Activated naive CD4-positive, alpha-beta T cell treated with Interleukin-2 at 50 U/mL for 16 hours (primary cell): ENCODE measurements around the gene COPZ2.
"Not testable (repeated sequence)": the region's sequence is repeated elsewhere in the genome, so short reads cannot be mapped to it uniquely, and the experiment has no call there.

Experiments
- DNase-seq: peaks from one replicate; pipeline ENCODE4 v3.0.0-alpha.2; 2020

Gene COPZ2

DNA sequence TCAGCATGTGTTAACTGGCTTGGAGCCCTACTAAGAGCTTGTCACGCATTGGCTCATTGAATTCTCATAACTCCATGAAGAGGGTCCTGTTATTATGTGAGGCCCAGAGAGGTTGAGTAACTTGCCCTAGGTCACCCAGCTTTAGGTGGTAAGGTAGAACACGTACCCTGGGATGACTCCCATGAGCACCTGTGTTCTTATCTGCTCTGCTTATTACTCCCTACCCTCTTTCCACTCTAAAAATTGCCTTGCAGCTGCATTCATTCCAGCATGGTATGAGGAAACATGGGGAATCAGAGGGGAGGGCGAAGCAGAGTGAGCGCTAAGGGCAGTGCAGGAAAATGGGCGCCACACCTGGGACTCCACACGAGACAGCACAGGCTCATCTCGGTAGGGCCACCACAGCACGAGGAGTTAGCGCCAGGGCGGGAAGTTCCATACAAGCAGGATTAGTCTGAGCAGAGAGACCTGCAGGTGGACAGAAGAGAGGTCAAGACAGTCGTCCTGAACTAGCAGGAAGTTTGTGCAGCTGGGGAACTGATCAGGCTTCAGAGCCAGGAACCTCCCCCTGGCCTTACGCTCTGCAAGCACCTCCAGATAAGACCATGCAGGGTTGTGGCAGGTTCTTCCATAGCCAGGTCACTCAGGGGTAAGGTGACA, 10.1 kb downstream of the COPZ2 start:
- no peak for DNase-seq

DNA sequence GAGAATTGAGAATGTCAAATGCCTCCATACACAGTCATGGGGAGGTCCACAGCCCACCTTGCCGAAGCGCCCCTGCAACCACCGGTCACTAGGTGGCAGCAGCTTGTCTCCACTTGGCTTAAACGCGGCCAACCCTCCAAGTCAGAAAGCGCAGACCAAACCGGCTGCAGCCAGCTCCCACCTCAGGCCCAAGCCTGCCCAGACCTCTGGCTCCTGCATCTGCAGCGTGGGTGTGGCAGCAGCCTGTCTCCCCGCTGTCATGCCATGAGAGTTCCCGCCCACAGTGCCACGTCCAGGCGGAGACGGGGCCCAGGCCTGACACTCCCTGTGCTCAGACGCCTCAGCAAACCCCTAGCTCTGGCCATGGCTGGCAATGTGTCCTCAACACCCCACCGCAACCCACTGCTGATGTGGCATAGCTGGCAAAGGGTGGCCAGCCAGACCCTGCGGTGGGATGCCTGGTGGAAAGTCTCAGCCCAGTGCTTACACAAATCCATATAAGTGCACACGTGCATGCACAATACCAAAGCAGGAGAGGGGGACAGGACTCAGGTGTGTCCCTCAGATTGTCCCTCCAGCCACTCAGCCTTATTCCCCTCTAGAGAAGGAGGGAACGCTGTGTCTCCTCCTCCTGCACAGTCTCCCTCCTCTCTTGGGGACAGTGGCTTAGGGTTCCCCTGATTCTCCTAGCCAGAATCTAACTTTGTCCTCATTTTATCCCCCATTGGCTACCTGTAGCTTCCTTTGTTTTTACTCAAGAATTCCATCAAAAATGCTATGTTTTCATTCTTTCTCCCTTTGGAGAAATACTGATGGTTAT, 10.9 kb downstream of the COPZ2 start:
- peak; percentile 78 for DNase-seq

DNA sequence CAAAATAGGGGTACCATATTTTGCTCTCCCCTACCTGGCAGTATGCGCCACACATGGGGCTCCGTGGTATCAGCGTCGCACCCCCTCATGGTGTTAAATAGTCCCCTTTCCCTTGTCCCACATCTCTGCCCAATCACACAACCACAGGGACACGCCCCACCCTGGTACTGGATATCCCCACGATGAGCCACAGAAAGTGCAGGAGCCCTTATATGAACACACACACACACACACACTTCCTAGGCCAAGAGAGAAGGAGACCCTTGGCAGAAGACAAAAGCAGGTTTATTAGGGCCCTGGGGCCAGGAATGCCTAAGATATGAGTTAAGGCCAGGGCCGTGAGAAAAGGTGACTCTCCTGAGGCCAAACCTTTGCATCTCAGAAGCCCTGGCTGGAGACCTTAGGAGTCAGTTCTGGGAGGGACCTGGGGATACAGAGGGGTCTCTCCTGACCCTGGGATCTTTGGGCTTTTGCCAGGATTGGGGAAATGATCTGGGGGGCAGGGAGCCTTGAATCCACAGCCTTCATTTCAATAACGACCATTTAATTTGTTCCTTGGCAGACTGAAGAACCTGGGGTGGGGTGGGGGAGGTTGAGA, 11.6 kb downstream of the COPZ2 start:
- DNase-seq = no peak

DNA sequence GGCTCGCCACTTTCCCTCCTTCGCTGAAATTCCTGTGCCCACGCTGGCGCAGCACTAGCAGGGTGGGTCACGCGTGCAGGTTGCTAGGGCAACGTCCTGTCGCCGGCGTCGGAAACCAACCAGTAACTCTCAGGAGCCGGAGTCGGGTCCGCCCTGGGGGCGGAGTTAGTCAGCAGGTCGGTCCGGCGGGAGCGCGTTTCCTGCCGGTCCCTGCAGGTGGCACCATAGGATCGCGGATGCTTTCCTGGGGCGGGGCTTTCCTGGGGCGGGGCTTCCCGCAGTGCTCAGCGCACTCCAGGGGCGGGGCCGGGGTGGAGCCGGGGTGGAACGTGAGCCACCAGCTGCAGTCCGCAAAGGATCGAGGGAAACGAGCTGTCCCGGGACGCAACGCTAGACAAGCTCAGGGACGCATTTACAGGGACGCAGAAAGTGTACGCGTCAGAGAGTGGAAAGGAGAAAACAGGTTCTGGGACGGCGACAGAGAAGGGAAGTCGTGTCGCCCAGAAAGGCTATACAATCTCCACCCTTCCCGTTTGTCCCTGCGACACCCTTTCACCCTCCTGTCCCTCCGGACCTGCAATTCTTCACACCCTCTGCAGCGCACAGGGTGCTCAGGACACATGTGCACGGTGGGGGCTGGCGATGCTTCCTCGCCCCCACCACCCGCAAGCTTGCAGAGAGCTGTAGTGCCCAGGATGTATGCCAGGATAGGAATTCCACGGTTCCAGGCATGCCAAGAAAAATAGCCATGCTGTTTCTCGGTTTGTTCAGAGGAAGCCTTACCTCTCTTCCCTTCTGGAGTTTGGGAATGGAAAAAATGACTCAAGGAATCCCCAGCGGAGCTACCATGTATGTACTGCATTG, 12.3 kb downstream of the COPZ2 start:
- peak; percentile 97 for DNase-seq

DNA sequence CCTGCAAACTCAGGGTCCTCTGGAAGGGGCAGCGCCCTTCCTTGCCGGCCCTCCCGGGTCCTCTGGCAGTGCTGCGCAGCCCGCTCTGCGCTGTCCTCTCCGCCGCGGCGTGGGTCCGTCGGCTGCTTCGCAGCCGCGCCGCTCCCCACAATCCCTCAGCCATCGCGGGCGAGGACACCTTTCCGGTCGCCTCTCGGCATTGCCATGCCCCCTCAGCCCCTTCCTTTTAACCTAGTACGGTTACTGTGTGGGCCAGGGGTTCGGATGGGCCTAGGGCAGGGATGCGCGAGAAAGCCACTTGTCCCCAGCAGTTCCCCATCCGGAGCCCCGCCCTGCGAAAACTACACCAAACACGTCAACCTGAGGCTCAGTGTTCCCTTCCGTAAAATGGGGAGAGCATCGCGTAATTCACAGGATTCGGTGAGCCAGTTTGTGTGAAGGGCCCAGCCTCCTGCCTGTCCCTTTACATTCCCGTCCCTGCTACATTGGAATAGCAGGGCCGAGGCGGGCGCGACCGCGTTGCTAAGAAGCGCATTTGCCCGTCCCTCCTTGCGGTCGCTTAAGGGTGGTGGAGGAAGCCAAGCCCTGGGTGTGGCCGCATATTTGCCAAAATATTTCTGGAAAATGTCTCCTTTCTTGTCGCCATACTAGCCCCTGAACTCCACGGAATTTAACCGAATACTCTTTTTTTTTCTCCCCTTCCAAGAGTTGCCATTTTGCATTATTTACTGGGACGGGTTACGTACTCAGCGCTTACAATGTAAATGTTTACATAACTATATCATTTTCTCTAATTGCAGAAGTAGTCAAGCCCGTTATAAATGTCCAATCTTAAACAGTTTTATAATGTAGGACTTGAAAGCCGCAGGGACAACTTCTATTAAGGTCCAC, 13.2 kb downstream of the COPZ2 start:
- peak; percentile 59 for DNase-seq

DNA sequence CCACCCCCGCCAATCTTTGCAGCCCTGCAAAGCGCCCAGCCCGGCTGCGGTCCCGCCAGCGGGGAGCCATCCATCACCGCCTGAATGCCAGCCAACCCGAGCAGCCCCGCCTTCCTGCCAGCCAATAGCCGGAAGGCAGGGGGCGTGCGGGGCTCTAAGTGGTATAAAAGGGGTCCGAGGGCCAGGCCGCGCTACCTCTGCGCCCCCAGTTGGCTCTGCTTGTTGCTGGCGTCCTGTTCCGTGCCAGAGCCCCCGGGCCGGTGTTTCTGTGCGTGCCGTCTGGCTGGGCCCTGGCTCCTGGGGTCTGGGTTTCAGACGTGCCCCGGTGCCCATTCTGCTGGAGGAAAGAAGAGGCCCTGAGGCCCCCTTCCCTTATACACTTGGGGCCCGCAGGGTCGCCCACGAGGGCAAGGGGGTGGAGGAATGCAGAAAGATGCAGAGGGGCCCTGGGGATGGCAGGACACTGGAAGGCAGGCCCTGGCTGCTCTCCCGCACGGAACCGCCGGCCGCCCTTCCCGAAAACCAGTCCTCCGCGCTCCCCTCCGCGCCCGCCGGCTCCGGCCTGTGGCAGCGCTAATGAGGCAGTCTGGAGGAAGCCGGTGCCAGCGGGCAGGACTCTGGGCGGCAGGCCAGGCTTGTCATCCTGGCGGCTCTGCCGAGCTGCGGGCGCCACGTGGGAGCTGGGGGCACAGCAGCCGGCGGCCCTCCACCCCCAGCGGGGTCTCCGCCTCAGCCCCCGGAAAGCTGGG, 14.0 kb downstream of the COPZ2 start:
- peak; percentile 49 for DNase-seq

DNA sequence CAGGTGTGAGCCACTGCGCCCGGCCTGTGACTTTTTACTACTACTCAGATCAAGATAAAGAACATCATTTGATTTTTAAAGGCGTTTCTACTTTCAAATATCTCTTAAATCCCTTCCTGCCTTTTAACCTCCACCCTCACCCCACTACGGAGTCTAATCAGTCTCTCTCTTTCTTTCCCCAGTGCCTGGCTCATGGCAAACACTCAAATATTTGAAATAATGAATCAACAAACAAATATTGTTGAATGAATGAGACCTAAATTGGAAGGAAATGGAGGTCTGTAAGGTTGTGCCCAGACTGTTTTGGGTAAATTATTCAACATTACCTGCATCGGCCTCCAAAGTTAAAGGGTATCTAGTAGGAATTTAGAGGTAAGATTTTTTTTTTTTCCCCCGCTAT, 14.7 kb downstream of the COPZ2 start:
- DNase-seq = no peak

DNA sequence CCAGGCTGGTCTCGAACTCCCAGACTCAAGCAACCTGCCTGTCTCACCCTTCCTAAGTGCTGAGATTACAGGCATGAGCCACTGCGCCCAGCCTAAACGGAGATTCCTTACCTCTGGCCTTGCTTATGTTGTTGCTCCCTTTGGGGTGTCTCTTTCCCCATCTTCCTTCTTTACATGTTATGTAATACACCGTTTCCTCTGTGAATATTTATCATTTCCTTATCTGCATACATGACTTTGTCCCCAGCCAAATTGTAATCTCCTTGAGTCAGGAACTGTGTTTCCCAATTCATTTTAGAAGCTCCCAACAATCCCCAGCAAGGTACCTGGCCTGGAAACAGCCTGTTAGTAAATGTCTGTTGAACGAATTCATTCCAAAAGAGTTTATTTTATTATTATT, 15.7 kb downstream of the COPZ2 start:
- DNase-seq = no peak

DNA sequence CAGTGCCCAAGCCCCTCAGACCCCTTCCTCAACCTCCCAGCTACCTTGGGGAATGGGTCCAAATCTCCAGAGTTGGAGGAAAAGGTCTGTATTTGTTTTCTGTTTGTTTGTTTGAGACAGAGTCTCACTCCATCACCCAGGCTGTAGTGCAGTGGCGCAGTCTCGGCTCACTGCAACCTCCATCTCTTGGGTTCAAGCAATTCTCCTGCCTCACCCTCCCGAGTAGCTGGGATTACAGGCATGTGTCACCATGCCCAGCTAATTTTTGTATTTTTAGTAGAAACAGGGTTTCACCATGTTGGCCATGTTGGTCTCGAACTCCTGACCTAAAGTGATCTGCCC, 19.8 kb downstream of the COPZ2 start:
- DNase-seq = not testable (repeated sequence)

DNA sequence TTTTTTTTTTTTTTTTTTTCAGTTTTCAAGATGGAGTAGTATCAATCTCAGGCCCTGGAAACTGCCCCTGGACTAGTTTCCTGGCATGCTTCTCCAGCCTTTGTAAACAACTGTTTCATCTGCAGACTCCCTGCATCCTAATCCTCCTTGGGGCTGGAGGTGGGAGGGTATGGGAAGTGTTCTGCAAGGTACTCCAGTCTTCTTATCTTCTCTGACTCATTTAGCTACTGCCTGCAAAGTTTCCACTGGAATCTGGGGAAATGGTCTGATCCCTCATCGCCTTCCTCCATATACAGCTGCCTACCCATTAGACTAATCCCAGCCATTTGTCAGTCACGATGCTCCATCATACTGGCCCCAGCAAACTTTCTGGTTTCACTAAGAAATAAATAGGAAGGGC, 21.5 kb downstream of the COPZ2 start:
- DNase-seq = no peak

DNA sequence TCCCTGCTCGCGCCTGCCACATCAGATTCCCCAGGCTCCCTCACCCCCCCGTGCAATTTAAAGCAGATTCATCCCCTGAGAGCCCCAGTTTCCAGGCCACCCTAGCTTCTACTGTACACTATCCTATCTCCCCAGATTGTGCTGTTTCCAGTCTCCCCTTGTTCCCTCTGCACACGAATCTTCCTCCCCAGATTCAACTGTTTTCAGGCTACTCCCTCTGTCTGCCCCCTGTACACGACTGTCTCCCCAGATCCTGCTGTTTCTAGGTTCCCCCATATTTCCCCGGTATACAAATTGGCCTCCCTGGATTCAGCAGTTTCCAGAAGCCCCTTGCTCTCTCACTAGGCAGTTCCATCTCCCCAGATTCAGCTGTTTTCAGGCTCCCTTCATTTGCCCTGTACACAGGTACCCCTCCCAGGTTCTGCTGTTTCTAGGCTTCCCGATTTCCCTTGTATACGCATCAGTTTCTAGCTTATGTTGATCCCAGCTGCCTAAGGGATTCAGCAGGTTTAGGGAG, 22.9 kb downstream of the COPZ2 start:
- DNase-seq = no peak

DNA sequence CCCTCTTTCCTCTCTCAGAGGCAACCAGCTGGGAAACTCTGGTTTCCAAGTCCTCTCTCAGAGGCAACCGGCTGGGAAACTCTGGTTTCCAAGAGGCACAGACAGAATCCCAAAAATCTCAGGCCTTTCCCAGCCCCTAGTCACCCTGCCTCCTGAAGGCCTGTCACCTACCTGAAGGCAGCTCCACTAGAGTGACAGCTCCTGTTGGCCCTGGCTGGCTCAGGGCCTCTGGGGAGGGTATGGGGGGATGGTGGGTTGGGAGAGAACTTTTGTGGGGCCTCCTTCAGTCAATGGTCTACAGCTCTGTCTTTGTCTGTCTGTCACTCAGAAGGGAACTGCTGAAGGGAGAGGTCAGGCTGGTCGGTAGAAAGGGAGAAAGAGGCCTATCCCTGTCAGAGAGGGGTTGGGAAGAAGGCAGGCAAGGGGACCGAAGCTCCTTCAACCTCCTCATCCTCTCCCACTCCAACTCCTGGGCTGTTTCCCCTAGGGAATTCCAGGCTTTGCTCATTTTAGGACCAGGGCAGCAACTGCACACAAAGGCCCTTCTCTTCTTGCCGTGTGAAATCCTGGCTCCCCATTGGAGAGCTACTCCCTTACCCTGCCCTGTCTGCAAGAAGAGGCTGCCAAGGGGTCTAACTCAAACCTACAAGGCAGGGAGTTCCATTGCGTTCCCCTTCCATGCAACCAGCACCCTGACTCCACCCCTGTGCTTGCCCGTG, 23.6 kb downstream of the COPZ2 start:
- DNase-seq = no peak

DNA sequence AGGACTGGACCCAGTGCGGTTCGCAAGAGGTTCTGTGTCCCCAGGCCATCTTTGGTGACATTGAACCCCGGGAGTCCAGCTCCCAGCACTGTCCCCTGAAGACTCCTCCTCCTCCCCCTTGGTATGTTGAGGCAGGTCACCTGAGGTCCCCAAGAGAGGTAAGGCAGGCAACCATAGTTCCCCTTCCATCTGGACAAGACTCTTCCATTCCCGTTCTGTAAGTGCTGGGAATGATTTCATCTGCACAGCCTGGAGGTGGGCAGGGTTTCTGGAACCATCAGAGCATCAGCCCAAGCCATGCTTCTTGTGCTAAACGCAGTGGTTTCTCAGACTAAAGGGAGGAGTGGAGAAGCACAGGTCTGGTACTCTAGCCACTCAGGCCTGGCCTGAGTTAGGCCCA, 24.9 kb downstream of the COPZ2 start:
- DNase-seq = no peak

DNA sequence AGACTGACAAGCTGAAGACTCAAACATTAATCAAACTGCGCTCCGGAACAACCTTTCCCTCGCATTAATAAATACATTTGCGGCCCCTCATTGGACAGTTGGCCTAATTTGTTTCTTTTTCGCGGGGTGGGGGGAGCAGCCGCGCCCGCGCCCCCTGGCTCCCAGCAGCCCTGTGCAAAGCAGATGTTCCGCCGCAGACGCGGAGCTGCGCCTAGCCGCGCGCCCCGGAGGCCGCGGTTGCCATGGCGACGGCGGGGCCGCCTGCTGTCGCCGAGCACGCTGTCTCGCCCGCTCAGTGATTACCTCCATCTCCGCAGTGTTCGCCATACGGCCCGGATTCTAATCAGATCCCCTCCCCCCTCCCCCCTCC, 25.5 kb downstream of the COPZ2 start:
- peak; percentile 61 for DNase-seq

DNA sequence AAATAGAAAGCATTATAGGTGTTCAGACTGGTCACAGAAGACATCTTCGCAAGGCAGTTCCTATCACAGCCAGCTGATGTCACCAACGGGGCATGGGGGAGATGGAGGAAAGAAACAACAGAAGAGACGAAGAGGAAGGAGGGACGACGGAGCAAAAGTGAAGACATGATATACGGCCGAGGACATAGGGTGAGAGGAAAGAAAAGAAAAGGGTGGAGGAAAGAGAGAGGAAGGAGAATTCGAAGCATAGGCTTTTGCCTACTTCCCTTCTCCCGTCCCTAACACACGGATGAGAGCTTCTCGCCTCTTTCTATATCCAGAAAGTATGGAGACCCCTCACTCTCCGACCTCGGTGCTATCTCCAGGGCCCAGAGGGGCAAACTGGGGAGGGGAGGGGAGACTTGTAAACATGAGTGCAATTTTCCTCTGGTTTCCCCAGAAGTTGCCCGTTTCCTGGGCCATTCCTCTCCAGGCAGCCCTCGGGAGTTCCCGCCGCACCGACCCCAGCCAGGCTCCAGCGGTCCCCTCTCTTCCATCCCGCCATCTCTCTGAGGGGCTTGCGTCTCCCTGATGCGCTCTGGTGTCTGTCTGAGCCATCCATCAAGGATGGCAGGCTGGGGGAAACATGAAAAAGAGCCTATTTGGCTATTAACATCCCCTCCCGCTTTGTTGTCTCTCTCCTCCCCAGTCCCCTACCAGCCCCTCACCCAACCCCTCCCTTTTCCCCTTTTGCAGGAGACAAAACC, 26.0 kb downstream of the COPZ2 start:
- DNase-seq = peak; percentile 57

DNA sequence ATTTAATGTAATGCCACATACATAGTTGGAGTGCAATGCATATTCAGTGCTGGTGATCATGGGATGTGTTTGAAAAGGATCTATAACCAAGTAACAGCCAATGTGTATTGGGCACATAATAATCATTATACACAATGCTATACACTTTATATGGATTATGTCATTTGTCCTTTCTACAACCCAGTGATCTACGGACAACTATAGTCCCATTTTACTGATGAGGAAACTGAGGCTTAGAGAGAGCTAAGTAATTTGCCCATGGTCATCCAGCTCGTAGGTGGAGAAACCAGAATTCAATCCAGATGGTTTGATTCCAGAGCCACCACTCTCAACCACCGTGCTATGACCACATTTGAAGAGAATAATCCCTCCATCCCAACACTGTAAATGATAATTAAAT, 27.4 kb downstream of the COPZ2 start:
- no peak for DNase-seq

DNA sequence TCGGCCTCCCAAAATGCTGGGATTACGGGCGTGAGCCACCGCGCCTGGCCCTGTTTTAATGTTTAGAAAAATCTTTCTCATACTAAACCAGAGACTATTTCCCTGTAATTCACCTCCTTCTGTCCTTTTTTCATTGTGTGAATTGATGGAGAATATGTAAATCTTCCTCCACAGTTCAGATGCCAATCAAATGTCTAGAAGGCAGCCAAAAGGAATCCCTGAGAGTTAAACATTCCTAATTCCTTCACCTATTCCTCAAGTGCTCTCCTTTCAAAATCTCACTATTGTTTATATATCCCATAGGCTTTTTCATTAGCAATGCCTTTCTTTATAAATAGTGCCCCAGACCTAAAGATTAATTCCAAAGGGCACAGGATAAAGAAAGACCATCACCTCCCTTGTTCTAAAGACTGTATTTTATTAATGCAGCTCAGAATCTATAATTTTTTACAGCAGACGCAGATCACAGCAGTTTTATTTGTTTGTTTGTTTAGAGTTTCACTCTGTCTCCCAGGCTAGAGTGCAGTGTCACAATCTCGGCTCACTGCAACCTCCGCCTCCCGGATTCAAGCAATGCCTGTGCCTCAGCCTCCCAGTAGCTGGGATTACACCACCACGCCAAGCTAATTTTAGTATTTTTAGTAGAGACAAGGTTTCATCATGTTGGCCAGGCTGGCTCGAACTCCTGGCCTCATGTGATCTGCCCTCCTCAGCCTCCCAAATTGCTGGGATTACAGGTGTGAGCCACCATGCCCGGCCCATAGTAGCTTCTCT, 30.5 kb downstream of the COPZ2 start:
- DNase-seq = no peak

DNA sequence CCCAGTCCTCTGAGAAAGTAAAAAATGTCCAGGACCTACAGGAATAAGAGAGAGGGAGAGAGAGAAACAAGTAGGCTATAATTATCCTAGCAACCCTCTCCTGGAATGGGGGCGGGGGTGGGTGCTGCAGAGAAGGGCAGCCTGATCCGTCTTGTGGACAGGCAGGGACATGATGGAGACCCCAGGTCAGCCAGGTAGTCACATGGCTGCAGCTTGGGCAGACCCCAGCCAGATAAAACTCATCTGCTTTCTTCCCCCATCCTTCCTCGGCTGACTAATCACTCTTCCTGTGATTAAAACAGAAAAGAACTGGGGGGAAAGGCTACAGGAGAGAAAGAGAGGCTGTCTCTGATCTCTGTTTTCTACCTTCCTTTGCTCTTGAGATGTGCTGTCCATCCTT, 32.6 kb downstream of the COPZ2 start:
- no peak for DNase-seq
